ENCODE results near the gene HEATR9.

- TF ChIP-seq, protein P1, sequence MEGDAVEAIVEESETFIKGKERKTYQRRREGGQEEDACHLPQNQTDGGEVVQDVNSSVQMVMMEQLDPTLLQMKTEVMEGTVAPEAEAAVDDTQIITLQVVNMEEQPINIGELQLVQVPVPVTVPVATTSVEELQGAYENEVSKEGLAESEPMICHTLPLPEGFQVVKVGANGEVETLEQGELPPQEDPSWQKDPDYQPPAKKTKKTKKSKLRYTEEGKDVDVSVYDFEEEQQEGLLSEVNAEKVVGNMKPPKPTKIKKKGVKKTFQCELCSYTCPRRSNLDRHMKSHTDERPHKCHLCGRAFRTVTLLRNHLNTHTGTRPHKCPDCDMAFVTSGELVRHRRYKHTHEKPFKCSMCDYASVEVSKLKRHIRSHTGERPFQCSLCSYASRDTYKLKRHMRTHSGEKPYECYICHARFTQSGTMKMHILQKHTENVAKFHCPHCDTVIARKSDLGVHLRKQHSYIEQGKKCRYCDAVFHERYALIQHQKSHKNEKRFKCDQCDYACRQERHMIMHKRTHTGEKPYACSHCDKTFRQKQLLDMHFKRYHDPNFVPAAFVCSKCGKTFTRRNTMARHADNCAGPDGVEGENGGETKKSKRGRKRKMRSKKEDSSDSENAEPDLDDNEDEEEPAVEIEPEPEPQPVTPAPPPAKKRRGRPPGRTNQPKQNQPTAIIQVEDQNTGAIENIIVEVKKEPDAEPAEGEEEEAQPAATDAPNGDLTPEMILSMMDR (IDR thresholded peaks at IDR 0.05; ENCODE audit: borderline replicate concordance, extremely low read depth, low read length, poor library complexity, severe bottlenecking) = no peak
- TF ChIP-seq EZH2 (IDR thresholded peaks at IDR 0.05; ENCODE audit: borderline replicate concordance, low read depth, low read length, severe bottlenecking) = no peak
Measured at GRCh38 chr17:35872196-35872980, 3.7 kb upstream of the HEATR9 start.

Measured in DND-41 (cell line).